ENCODE results near the gene DENND1A. TPM values are rescaled to one million over a fixed set of nuclear protein-coding genes. Genes with fewer than 3 reads are reported as not detected.

Gene DENND1A
- total and polyA plus RNA-seq, 2 of the 13 experiments (the other 11 are each of a cell fraction or from before 2014, with no cell fraction given), result 14.8 to 30.1 TPM

- Histone ChIP-seq H3K27ac (ENCODE audit: extremely low read length, insufficient read depth, low read length) (no peak overlapping the region), H3K4me1 (ENCODE audit: insufficient read depth, low read length) (peaks cover 15% of the 10 kb centered on the region), H3K36me3 (replicated peaks in 1 of 2; ENCODE audit: control insufficient read depth in 1 of 2, insufficient read depth in 2 of 2, low read length in 2 of 2) (peaks cover 3 to 13% of the 10 kb centered on the region in 2 experiments; a peak in 3 of 5 replicates), H2AFZ (ENCODE audit: low read length) (no peak overlapping the region), H3K4me2 (ENCODE audit: low read depth, low read length) (no peak overlapping the region), H3K4me3 (replicated peaks in 1 of 3; ENCODE audit: insufficient read depth in 1 of 3, low read depth in 2 of 3, low read length in 3 of 3) (no peak overlapping the region), H3K9me3 (ENCODE audit: low read length) (no peaks in the 10 kb centered on the region), H3K9ac (ENCODE audit: insufficient read depth, low read depth, low read length) (no peak overlapping the region), H4K20me1 (ENCODE audit: insufficient read depth, low read length) (no peaks in the 10 kb centered on the region; the same call in 1 of the 2 replicates), H3K27me3 (ENCODE audit: control insufficient read depth in 1 of 2, insufficient read depth in 2 of 2, low read length in 2 of 2) (no peaks in the 10 kb centered on the region), H3K79me2 (ENCODE audit: insufficient read depth, low read length) (no peaks in the 10 kb centered on the region)
- no TSS peak for BruUV-seq (replicated peaks)
- WGBS (ENCODE audit: low lambda C conversion rate), result 96% methylated on average over 1 of the region's 1 CpG
- DNase-seq (ENCODE audit: low spot score) (no peak), FAIRE-seq (no peak), ATAC-seq (no peak)
- TF ChIP-seq NRL (CRISPR knock-in tag; IDR thresholded peaks at IDR 0.05; ENCODE audit: borderline replicate concordance), result no peak
- TF ChIP-seq ATF2 (CRISPR knock-in tag; IDR thresholded peaks at IDR 0.05), result no peak
- no peak for TF ChIP-seq EHMT2 (IDR thresholded peaks at IDR 0.05; ENCODE audit: borderline replicate concordance, low read depth, low read length)
- no peak for TF ChIP-seq ZNF878 (CRISPR knock-in tag; IDR thresholded peaks at IDR 0.05)
- no peak for TF ChIP-seq ZNF563 (CRISPR knock-in tag; IDR thresholded peaks at IDR 0.05)
- no peak for TF ChIP-seq ZNF614 (CRISPR knock-in tag; IDR thresholded peaks at IDR 0.05; ENCODE audit: borderline replicate concordance)
- TF ChIP-seq ZIK1 (CRISPR knock-in tag; IDR thresholded peaks at IDR 0.05; ENCODE audit: borderline replicate concordance, low read depth), result no peak
- no peak for TF ChIP-seq POLR2AphosphoS5 (IDR thresholded peaks at IDR 0.05; ENCODE audit: low read depth, low read length)
- no peak for TF ChIP-seq ZNF280D (CRISPR knock-in tag; IDR thresholded peaks at IDR 0.05)
- no peak for TF ChIP-seq ZNF510 (CRISPR knock-in tag; IDR thresholded peaks at IDR 0.05; ENCODE audit: low read depth)
- TF ChIP-seq IKZF4 (CRISPR knock-in tag; IDR thresholded peaks at IDR 0.05; ENCODE audit: borderline replicate concordance, low read depth, not compliant biosample characterization), result no peak
- no peak for TF ChIP-seq HDAC6 (IDR thresholded peaks at IDR 0.05; ENCODE audit: low read depth, low read length)
- no peak for TF ChIP-seq PATZ1 (CRISPR knock-in tag; IDR thresholded peaks at IDR 0.05)
- TF ChIP-seq FOXK1 (CRISPR knock-in tag; IDR thresholded peaks at IDR 0.05; ENCODE audit: borderline replicate concordance, low read depth), result no peak
- no peak for TF ChIP-seq MXD3 (CRISPR knock-in tag; IDR thresholded peaks at IDR 0.05)
- TF ChIP-seq ZNF331 (CRISPR knock-in tag; IDR thresholded peaks at IDR 0.05), result no peak
- no peak for TF ChIP-seq SMARCE1 (IDR thresholded peaks at IDR 0.05; ENCODE audit: borderline replicate concordance)
- no peak for TF ChIP-seq NFKB2 (CRISPR knock-in tag; IDR thresholded peaks at IDR 0.05; ENCODE audit: borderline replicate concordance)
- POLR2A ChIA-PET, result no interaction called here
- intact Hi-C loops (cut with micrococcal nuclease; ENCODE audit: unreplicated experiment), result no loop called here
- CTCF ChIA-PET (ENCODE audit: low intra/inter-chr PET ratio, low total read pairs), result no interaction called here
- in situ Hi-C loops (cut with HindIII; ENCODE audit: extremely low pct_ligation_motif_present, low pct_unique_long_range_greater_than_20kb), result no loop called here
Observed at GRCh38 chr9:123611226-123611625, 318.7 kb downstream of the DENND1A start.
